Cortex of kidney (tissue), 1 donor: ENCODE data around the gene TATDN2.

Source experiments
- DNase-seq: peaks from one replicate; lab custom pipeline; 2025; lab: John Stamatoyannopoulos, UW

TATDN2 gene

DNA sequence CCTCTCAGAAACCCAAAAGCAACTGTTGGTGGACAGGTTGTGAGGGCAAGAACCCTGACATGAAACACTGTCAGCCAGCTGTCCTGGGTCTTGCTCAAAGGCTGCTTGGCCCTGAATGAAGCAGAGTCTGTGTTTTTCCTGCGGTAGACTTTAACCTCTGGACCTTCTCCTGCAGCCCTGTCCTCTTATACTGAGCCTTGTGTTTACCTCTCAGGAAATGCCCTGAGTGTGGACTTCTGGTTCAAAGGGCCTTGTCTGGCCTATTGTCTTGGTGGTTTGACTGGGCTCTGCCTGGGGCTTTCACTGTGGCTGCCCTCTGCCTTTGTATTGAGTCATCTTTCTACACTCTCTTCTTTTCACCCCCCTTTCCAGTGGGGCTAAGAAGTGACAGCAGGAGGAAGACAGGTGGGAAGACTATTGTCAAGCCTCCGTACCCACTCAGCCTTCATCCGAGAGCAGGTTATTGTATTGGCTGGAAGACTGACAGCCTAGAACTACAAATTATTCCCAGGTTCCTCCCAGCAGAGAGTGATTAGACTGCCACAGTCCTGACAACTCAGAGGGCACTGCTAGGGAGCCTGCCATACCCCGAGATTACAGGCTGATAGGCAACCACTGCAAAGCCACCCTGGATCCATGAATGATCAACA is 69.2 kb downstream of the TATDN2 start:
- DNase-seq = no peak

DNA sequence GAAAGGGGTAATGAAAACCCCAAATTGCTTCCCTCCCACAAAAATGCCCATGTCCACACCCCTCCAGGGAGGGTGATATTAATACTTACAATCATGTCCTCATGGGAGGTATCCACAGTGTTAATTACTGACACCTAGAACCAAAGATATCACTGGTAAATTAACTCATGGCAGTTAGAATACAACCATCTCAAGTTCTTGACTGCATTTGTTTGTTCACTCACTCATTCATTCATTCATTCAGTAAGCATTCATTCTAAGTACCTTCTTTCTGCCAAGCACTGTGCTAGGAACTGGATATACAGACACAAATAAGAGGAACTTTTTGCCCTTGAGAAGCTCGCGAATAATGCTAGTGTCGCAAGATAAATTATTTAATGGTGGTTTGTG is 69.7 kb downstream of the TATDN2 start:
- no peak for DNase-seq

DNA sequence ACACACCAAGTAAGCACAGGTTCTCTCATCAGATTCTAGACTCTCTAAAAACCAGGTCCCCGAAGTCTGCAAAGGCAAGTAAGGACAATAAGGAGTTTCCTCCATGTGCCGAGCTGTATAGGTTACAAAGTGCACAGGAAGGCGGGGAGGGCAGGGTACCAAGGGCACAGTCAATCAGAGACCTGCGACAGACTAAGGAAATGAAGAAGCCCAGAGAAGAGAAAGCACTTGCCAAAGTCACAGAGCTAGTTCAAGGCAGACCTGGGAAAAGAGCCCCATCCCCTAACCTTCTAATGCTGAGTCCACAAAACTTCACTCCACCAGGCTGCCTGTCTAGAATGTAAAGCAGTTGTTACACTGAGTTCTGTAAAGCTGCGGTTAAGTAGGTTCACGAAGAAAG is 71.0 kb downstream of the TATDN2 start:
- DNase-seq = no peak

DNA sequence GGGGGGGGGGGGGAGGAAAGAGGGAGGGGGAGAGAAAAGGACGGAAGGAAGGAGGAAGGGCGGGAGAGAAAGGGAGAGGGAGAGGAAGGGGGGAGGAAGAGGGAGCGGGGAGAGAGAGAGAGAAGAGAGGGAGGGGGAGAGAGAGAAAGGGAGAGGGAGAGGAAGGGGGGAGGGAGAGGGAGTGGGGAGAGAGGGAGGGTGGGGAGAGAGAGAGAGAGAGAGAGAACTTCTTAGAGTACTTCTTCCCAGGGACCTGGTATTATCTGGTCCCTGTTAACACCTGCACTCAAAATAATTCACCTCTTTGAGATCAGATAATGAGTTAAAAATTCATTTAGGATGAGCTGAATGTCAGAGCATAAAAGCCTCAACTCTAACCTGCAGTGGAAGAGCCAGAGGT is 71.5 kb downstream of the TATDN2 start:
- no peak for DNase-seq

DNA sequence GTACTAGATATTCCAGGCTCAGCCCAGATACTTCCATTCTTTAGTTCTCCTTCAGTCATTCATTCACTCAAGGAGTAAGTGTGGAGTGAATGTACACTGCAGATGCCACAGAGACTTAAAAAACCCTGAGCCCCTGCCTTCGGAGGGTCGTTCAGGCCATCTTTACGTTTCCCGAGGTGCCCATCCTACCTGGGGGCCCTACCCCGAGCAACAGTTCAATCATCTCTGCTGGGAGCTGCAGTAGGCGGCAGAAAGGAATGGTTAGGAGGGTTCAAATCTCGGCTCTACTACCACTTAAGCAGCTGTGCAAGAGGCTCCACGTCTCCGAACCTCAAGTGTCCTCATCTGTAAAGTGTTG is 72.0 kb downstream of the TATDN2 start:
- DNase-seq = no peak

DNA sequence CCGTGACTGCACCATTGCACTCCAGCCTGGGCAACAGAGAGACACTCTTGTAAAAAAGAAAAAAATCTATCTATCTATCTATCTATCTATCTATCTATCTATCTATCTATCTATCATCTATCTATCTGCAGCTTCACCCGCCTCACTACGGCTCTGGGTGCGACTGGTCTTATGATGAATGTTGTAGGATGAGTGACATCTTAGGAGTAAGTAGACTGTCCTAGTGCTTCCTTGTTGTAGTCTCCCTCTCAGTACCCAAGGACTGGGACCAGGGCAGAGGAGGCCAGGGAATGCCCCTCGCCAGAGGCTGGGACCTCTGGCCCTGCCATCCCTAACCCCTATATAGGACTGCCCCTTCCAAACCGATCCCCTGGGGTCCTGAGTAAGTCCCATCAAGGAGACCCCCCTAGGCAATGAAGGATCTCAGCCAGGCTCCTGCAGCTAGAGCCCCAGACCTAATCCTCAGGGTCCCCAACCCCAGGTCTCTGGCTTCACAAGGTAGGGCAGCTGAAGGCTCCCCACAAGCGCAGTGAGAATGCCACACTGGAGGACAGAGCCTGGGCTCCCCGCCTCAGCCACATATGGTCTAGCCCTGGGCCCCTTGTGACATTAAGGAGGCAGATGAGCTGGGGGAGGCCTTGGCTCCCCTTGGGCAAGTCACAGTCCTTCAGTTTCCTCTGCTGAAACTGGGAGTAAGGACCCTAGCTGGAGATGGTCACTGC is 73.5 kb downstream of the TATDN2 start:
- DNase-seq = no peak

DNA sequence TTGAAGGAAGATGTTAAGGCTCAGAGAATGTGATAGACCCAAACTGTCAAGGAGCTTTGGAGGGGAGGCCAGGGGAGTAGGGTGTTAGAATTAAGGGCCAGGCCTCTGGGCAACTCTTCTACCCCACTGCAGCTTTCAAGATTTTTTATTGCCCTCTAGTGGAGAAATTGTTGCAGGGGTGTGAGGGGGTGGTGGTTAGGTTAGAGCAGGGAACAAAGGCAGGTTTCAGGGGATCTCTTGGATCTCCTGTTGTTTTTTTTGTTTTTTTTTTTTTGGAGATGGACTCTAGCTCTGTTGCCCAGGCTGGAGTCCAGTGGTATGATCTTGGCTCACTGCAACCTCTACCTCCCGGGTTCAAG is 74.1 kb downstream of the TATDN2 start:
- no peak for DNase-seq

DNA sequence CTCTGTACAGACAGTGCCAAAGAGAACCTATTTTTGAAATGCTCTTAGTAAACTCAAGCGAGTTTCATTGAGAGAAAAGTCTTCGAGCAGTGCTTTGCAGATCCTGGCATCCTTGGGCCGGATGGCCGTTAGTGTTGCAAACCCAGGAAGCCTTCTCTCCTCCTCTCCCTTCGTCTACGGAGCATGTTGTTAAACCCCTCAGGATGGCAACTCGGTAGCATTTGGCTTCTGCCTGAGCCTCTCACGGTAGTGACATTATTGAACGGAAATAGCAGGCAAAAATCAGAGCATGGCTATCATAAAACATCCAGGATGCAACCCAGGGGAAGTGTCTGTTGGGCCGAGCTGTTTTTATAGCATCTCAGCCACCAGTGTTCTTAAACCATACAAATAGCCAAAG is 79.3 kb downstream of the TATDN2 start:
- DNase-seq = no peak

DNA sequence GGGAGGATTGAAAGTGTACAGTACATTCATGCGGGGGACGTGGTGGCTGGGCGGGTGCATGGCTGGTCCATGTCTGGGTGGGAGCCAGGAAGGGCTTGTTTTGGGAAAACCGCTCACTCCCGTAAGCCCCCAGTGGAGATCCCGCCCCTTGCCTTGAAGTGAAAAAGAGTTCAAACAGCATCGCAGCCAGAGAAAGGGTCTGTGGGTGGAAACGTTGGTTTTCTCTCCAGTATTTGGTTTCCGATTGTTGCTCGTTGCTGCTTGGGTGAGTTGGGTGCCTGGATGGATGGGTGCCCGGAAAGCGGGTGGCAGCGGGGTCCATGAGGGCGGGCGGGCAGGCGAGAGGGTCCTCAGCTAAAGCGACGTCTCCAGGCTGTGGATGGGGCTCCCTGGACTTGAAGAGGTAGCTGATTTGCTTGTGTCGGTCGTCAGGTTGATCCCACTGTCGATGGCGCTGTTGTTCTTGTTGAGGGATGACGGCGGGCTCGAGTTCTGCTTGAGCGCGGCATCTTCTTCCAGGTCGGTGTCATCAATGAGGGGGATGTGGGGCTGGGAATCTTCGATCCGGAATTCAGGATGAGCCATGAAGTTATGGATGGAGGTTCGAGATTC is 80.3 kb downstream of the TATDN2 start:
- DNase-seq = no peak

DNA sequence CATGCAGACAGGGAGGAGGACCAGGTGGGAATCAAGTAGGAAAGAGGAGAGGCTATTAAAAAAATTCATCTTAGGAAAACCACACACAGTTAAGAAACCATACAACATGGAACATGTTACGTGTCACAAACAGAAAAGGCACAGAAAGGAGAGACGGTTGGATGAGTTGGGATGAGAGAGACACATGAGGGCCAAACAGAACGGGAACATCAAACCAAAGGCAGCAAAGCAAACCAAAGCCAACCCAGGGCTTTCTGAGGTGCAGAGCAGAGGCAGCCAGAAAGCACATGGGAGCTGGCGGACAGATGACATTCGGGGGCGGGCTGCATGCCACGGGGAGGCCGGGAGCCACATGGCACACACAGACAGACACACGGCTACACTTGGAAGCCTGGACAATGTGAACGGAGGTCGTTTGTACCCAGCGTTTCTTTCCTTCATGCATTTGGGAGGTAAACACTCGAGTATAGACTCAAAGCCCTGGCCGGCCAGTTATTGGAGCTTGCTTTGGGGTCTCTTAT is 81.3 kb downstream of the TATDN2 start:
- DNase-seq = no peak

DNA sequence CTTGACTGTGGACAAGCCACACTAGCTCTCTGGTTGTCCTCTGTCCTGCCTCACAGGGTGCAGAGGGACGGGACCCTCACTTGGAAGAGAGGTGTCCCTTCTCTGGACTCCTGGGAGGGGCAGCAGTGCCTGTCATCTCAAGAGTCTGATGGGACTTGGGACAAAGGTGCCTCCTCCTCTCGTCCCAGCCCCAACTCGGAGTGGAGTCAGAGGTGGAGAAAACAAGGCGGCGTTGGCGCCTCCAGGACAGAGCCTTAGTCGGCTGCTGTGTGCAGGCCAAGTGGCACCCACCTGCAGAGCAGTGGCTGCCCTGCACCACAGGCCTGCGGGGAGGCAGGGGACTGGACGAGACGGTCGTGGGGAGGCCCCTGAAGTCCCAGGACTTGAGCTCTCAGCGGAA is 82.1 kb downstream of the TATDN2 start:
- DNase-seq = no peak
